Stromal cell of bone marrow (primary cell): ENCODE data around the gene INTS2.
"Not testable (repeated sequence)": the region's sequence is repeated elsewhere in the genome, so short reads cannot be mapped to it uniquely, and the experiment has no call there.

Source experiments
- DNase-seq: peaks from one replicate; pipeline ENCODE4 v3.0.0-alpha.2; 2012; ENCODE audit warnings: low read depth

The INTS2 gene

GRCh38 chr17:61927208-61928100 lies at the start of gene INTS2:
Gene INTS2, minus strand, starts transcription at chr17:61927982. Its CDS starts 1,338 bp downstream, at chr17:61926644.
- peak; percentile 95 for DNase-seq

GRCh38 chr17:61974115-61974514 lies 46.3 kb upstream of the INTS2 start:
- DNase-seq, result no peak

- DNase-seq, result no peak
These were observed 44.5 kb upstream of the INTS2 start for GRCh38 chr17:61972311-61972710.

GRCh38 chr17:61970030-61970429 lies 42.2 kb upstream of the INTS2 start:
- DNase-seq, result no peak

GRCh38 chr17:61968757-61969156 lies 41.0 kb upstream of the INTS2 start:
- no peak for DNase-seq

- no peak for DNase-seq
These were observed 39.9 kb upstream of the INTS2 start for GRCh38 chr17:61967729-61968128.

GRCh38 chr17:61966191-61966590 lies 38.4 kb upstream of the INTS2 start:
- no peak for DNase-seq

GRCh38 chr17:61955619-61956018 lies 27.8 kb upstream of the INTS2 start:
- no peak for DNase-seq

- no peak for DNase-seq
These were observed 19.7 kb upstream of the INTS2 start for GRCh38 chr17:61947367-61948078.

GRCh38 chr17:61946359-61946758 lies 18.6 kb upstream of the INTS2 start:
- DNase-seq, result no peak

GRCh38 chr17:61943117-61943516 lies 15.3 kb upstream of the INTS2 start:
- no peak for DNase-seq

GRCh38 chr17:61942085-61942484 lies 14.3 kb upstream of the INTS2 start:
- no peak for DNase-seq

GRCh38 chr17:61928101-61928436 lies 287 bp upstream of the INTS2 start:
- DNase-seq, result no peak

GRCh38 chr17:61926826-61927207 lies 965 bp downstream of the INTS2 start:
- DNase-seq, result peak; percentile 6

GRCh38 chr17:61915162-61915561 lies 12.6 kb downstream of the INTS2 start:
- DNase-seq, result not testable (repeated sequence)

- DNase-seq, result no peak
These were observed 19.3 kb downstream of the INTS2 start for GRCh38 chr17:61908292-61909037.

GRCh38 chr17:61907361-61907760 lies 20.4 kb downstream of the INTS2 start:
- no peak for DNase-seq

GRCh38 chr17:61904094-61904710 lies 23.6 kb downstream of the INTS2 start:
- DNase-seq, result no peak

GRCh38 chr17:61903251-61903650 lies 24.5 kb downstream of the INTS2 start:
- no peak for DNase-seq

GRCh38 chr17:61897548-61898180 lies 30.1 kb downstream of the INTS2 start:
- DNase-seq, result no peak

GRCh38 chr17:61895391-61895790 lies 32.4 kb downstream of the INTS2 start:
- DNase-seq, result no peak

GRCh38 chr17:61894310-61894709 lies 33.5 kb downstream of the INTS2 start:
- DNase-seq, result not testable (repeated sequence)
